GM18508 (cell line): ENCODE measurements around the gene EXO5.
"Not testable (repeated sequence)": the region's sequence is repeated elsewhere in the genome, so short reads cannot be mapped to it uniquely, and the experiment has no call there.

Experiments
- ATAC-seq: cut with Tn5 transposase; IDR thresholded peaks from one replicate; pipeline ENCODE4 v1.9.1; 2021; ENCODE audit warnings: moderate number of reproducible peaks; ENCODE audit not compliant: insufficient read depth, unreplicated experiment

The EXO5 gene

GRCh38 chr1:40539338-40539737 lies 30.8 kb downstream of the EXO5 start:
- ATAC-seq = no peak

DNA sequence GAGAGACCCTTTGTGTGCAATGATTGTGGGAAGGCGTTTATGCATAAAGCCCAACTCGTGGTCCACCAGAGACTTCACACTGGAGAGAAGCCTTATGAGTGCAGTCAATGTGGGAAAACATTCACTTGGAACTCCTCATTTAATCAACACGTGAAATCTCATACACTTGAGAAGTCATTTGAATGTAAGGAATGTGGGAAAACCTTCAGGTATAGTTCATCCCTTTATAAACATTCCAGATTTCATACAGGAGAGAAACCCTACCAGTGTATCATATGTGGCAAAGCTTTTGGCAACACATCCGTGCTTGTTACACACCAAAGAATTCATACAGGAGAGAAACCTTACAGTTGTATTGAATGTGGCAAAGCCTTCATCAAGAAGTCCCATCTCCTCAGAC lies 38.4 kb downstream of the EXO5 start:
- ATAC-seq = no peak

GRCh38 chr1:40553017-40553416 lies 44.5 kb downstream of the EXO5 start:
- ATAC-seq = no peak

- ATAC-seq = not testable (repeated sequence)
Measured at GRCh38 chr1:40554807-40555206, 46.2 kb downstream of the EXO5 start.

- ATAC-seq = no peak
Measured at GRCh38 chr1:40556121-40556520, 47.6 kb downstream of the EXO5 start.

DNA sequence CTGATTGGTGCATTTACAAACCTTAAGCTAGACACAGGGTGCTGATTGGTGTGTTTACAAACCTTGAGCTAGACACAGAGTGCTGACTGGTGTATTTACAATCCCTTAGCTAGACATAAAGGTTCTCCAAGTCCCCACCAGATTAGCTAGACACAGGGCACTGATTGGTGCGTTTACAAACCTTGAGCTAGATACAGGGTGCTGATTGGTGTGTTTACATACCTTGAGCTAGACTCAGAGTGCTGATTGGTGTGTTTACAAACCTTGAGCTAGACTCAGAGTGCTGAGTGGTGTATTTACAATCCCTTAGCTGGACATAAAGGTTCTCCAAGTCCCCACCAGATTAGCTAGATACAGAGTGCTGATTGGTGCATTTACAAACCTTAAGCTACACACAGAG lies 49.7 kb downstream of the EXO5 start:
- not testable (repeated sequence) for ATAC-seq

DNA sequence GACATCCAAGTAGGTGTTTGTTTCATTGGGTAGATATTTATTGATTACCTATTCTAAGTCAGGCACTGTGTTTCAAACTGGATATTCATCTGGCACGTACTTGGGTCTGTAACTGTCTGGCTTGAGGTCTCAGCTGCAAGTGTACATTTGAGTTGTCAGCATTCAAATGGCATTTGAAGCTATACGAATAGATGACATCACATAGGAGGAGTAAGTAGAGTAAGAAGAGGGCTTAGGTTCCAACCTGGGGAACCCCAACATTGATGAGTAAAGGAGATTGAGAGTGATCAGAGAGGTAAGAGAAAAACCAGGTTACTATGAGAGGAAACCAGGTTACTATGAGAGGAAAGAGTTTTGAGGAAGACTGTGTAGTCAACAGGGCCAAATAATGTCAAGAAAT lies 53.6 kb downstream of the EXO5 start:
- no peak for ATAC-seq

- ATAC-seq = no peak
Measured at GRCh38 chr1:40563266-40563665, 54.7 kb downstream of the EXO5 start.

DNA sequence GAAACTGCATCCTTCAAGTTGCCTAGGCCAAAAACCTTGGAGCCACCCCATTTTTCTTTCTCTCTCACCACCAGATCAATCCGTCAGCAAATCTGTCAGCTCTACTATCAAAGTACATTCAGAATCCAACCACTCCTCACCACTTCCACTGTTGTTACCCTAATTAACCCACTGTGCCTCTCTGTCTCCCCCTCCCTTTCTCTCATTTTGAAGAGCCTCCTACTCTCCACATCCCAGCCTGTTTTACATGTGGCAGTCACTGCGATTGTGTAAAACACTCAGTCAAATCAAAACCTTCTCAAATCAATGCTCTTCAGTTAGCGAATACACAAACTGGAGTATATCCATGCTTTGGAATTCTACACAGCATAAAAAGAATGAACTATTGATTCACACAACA lies 55.9 kb downstream of the EXO5 start:
- ATAC-seq = no peak

GRCh38 chr1:40564913-40565312 lies 56.3 kb downstream of the EXO5 start:
- no peak for ATAC-seq
